Inflammatory macrophage (primary cell): Measurements from ENCODE around the gene GSTP1.
"Not testable (repeated sequence)": the region's sequence is repeated elsewhere in the genome, so short reads cannot be mapped to it uniquely, and the experiment has no call there.

Source experiments
- DNase-seq, 2 donors: peaks; one replicate each; pipeline ENCODE4 v3.0.0-alpha.2; 2020 to 2022
- total RNA-seq, 18 experiments: gene quantifications; one replicate each; lab custom pipeline; 2026; ENCODE audit warnings: mixed read lengths in 6 of 18, inconsistent platforms in 2 of 18; lab: John Stamatoyannopoulos, UW

GSTP1 gene
- total RNA-seq, result 85.2 to 223 (median 156) reads per million in 18 experiments

- DNase-seq, result peak; percentile 75 to 84
Observed at GRCh38 chr11:67583247-67584204, at the start of gene GSTP1. GSTP1 (plus strand) TSS chr11:67583812; CDS start chr11:67583844, 32 bp downstream.

GRCh38 chr11:67534070-67534679 is 49.4 kb upstream of the GSTP1 start:
- DNase-seq, result no peak

GRCh38 chr11:67535561-67535960 is 48.1 kb upstream of the GSTP1 start:
- no peak for DNase-seq

GRCh38 chr11:67538306-67538705 is 45.3 kb upstream of the GSTP1 start:
- no peak for DNase-seq

- DNase-seq, result no peak
Observed at GRCh38 chr11:67538823-67539505, 44.6 kb upstream of the GSTP1 start.

- DNase-seq, result no peak
Observed at GRCh38 chr11:67539550-67539949, 44.1 kb upstream of the GSTP1 start.

- no peak for DNase-seq
Observed at GRCh38 chr11:67541198-67541597, 42.4 kb upstream of the GSTP1 start.

- DNase-seq, result no peak
Observed at GRCh38 chr11:67542169-67542568, 41.4 kb upstream of the GSTP1 start.

- DNase-seq, result no peak
Observed at GRCh38 chr11:67542971-67543370, 40.6 kb upstream of the GSTP1 start.

GRCh38 chr11:67543585-67543984 is 40.0 kb upstream of the GSTP1 start:
- DNase-seq, result no peak

- DNase-seq, result no peak
Observed at GRCh38 chr11:67544616-67545242, 38.9 kb upstream of the GSTP1 start.

GRCh38 chr11:67545280-67545679 is 38.3 kb upstream of the GSTP1 start:
- no peak for DNase-seq

GRCh38 chr11:67548112-67548511 is 35.5 kb upstream of the GSTP1 start:
- DNase-seq, result not testable (repeated sequence)

GRCh38 chr11:67548555-67549110 is 35.0 kb upstream of the GSTP1 start:
- no peak for DNase-seq

- no peak for DNase-seq
Observed at GRCh38 chr11:67551127-67551526, 32.5 kb upstream of the GSTP1 start.

- not testable (repeated sequence) for DNase-seq
Observed at GRCh38 chr11:67551697-67552096, 31.9 kb upstream of the GSTP1 start.

GRCh38 chr11:67556244-67556643 is 27.4 kb upstream of the GSTP1 start:
- no peak for DNase-seq

- DNase-seq, result no peak
Observed at GRCh38 chr11:67558084-67558772, 25.4 kb upstream of the GSTP1 start.

- no peak for DNase-seq
Observed at GRCh38 chr11:67561971-67562619, 21.5 kb upstream of the GSTP1 start.

- no peak for DNase-seq
Observed at GRCh38 chr11:67562963-67563704, 20.5 kb upstream of the GSTP1 start.
